H7 (cell line): ENCODE results near the gene CSTF2. TPM values are rescaled to one million over a fixed set of nuclear protein-coding genes. Genes with fewer than 3 reads are reported as not detected.

Source experiments
- DNase-seq: peaks from one replicate; pipeline ENCODE4 v3.0.0; 2012
- H3K27me3 ChIP-seq: 2 replicates; pipeline ENCODE4 v1.6.0; 2011; ENCODE audit warnings: mild to moderate bottlenecking, low read length; ENCODE audit not compliant: control insufficient read depth, insufficient read depth
- H3K36me3 ChIP-seq: replicated peaks from 2 replicates; pipeline ENCODE4 v1.5.1; 2011; ENCODE audit warnings: low read length; ENCODE audit not compliant: control insufficient read depth, insufficient read depth
- H3K4me3 ChIP-seq: 2 replicates; pipeline ENCODE4 v1.5.1; 2011; ENCODE audit warnings: low read depth, mild to moderate bottlenecking, control low read depth, low read length, moderate library complexity; ENCODE audit not compliant: insufficient read depth
- total RNA-seq: library from RNA; depleted of rRNA; stranded (reverse); fragments of >200 nt; shearing (Covaris generic); gene quantifications from 2 replicates; pipeline ENCODE4 v1.2.3, GENCODE V29; 2014

The CSTF2 gene
- total RNA-seq, 1 experiment from 2014 or later, result 34.9 TPM

- no peaks in the 10 kb centered on the region for H3K27me3 ChIP-seq
- peaks cover 1% of the 10 kb centered on the region for H3K36me3 ChIP-seq
- no peak overlapping the region for H3K4me3 ChIP-seq
- no peak for DNase-seq
Observed at GRCh38 chrX:100831219-100831946, 11.2 kb downstream of the CSTF2 start.

GRCh38 chrX:100850317-100850716, 30.1 kb downstream of the CSTF2 start:
- DNase-seq, result no peak
- Histone ChIP-seq H3K27me3 (no peaks in the 10 kb centered on the region), H3K36me3 (no peaks in the 10 kb centered on the region), H3K4me3 (no peak overlapping the region)

- no peak overlapping the region for H3K4me3 ChIP-seq
- no peak for DNase-seq
- H3K27me3 ChIP-seq, result no peaks in the 10 kb centered on the region
- no peaks in the 10 kb centered on the region for H3K36me3 ChIP-seq
Observed at GRCh38 chrX:100852810-100853209, 32.6 kb downstream of the CSTF2 start.

- H3K36me3 ChIP-seq, result no peaks in the 10 kb centered on the region
- H3K4me3 ChIP-seq, result no peak overlapping the region
- no peaks in the 10 kb centered on the region for H3K27me3 ChIP-seq
- no peak for DNase-seq
Observed at GRCh38 chrX:100863326-100863864, 43.2 kb downstream of the CSTF2 start.

GRCh38 chrX:100864657-100865391, 44.6 kb downstream of the CSTF2 start:
- H3K4me3 ChIP-seq, result no peak overlapping the region
- H3K36me3 ChIP-seq, result no peaks in the 10 kb centered on the region
- no peaks in the 10 kb centered on the region for H3K27me3 ChIP-seq
- DNase-seq, result no peak

GRCh38 chrX:100868273-100868672, 48.1 kb downstream of the CSTF2 start:
- no peaks in the 10 kb centered on the region for H3K27me3 ChIP-seq
- no peak overlapping the region for H3K4me3 ChIP-seq
- H3K36me3 ChIP-seq, result no peaks in the 10 kb centered on the region
- no peak for DNase-seq

- Histone ChIP-seq H3K27me3 (no peaks in the 10 kb centered on the region), H3K36me3 (no peaks in the 10 kb centered on the region), H3K4me3 (no peak overlapping the region)
- DNase-seq, result no peak
Observed at GRCh38 chrX:100870527-100870926, 50.3 kb downstream of the CSTF2 start.

- Histone ChIP-seq H3K4me3 (no peak overlapping the region), H3K36me3 (no peaks in the 10 kb centered on the region), H3K27me3 (no peaks in the 10 kb centered on the region)
- no peak for DNase-seq
Observed at GRCh38 chrX:100871594-100872560, 51.7 kb downstream of the CSTF2 start.

GRCh38 chrX:100874325-100874724, 54.1 kb downstream of the CSTF2 start, which contains the start of gene NOX1:
TSS of gene NOX1 (minus strand) at chrX:100874359. CDS start at chrX:100874139, 220 bp downstream.
- Histone ChIP-seq H3K4me3 (no peak within 1 kb of the TSS), H3K27me3 (no peaks in the 10 kb centered on the region), H3K36me3 (no peaks in the 10 kb centered on the region)
- DNase-seq, result no peak

GRCh38 chrX:100880368-100880767, 60.2 kb downstream of the CSTF2 start:
- Histone ChIP-seq H3K4me3 (no peak overlapping the region), H3K36me3 (no peaks in the 10 kb centered on the region), H3K27me3 (no peaks in the 10 kb centered on the region)
- no peak for DNase-seq

GRCh38 chrX:100883654-100884053, 63.5 kb downstream of the CSTF2 start:
- Histone ChIP-seq H3K36me3 (no peaks in the 10 kb centered on the region), H3K27me3 (no peaks in the 10 kb centered on the region), H3K4me3 (no peak overlapping the region)
- DNase-seq, result no peak
